ENCODE measurements around the gene ADTRP. TPM values are rescaled to one million over a fixed set of nuclear protein-coding genes. Genes with fewer than 3 reads are reported as not detected.

ADTRP gene
- total and polyA plus RNA-seq, 8 donors: 0.09 to 0.44 (median 0.24) TPM; not detected in 3

DNA sequence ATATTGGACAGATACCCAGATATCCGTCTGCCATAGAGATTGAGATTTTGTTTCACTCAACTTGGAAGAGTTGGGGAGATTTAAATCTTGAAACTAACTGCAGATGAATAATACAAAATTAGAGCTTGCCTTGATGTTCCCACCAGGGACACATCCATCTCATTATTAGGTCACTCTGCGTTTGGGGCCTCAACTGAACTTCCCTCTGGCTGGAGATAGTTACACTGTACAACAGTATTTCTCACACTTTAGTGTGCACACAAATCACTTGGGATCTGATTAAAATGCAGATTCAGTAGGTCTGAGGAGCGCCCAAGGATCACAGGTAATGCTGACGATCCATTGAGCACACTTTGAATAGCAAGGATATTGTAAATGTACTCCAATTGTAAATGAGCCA lies 35.0 kb upstream of the ADTRP start:
- TF ChIP-seq, protein P1, sequence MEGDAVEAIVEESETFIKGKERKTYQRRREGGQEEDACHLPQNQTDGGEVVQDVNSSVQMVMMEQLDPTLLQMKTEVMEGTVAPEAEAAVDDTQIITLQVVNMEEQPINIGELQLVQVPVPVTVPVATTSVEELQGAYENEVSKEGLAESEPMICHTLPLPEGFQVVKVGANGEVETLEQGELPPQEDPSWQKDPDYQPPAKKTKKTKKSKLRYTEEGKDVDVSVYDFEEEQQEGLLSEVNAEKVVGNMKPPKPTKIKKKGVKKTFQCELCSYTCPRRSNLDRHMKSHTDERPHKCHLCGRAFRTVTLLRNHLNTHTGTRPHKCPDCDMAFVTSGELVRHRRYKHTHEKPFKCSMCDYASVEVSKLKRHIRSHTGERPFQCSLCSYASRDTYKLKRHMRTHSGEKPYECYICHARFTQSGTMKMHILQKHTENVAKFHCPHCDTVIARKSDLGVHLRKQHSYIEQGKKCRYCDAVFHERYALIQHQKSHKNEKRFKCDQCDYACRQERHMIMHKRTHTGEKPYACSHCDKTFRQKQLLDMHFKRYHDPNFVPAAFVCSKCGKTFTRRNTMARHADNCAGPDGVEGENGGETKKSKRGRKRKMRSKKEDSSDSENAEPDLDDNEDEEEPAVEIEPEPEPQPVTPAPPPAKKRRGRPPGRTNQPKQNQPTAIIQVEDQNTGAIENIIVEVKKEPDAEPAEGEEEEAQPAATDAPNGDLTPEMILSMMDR (IDR thresholded peaks at IDR 0.05): no peak
- intact Hi-C loops (cut with DNase I): no loop called here
- no peak for FAIRE-seq

DNA sequence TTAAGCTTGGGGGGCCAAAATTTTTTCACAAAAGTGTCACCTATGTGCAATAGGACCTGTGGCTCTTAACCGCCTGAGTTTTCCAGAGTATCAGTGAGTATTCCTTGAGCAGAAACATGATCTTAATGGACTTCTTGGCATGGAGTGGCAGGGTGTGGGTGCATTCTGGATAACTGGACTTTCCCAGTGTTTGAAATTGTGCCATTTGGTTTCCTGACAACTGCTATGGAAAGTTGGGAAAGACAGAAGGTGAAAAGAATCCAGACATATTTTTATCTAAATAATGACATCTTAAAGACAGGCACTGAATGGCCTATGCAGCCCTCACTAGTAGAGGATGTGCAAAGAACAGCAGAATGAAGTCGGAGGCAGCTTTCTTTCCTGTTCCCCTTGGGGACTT lies 34.3 kb upstream of the ADTRP start:
- WGBS, 2 donors: 87 to 89% methylated on average over 2 of the region's 2 CpGs
- Histone ChIP-seq H3K4me1 (peaks cover 12 to 18% (median 13%) of the 10 kb centered on the region in 3 donors), H3K36me3 (no peaks in the 10 kb centered on the region), H3K27me3 (no peaks in the 10 kb centered on the region), H3K27ac (no peak overlapping the region), H3K4me3 (no peak overlapping the region), H3K9me3 (no peaks in the 10 kb centered on the region)
- intact Hi-C loops (cut with DNase I): no loop called here
- ATAC-seq (no peak), DNase-seq (no peak), FAIRE-seq (no peak)
- TF ChIP-seq, protein P1 (IDR thresholded peaks at IDR 0.05): no peak

More for the DNA sequence above, 35.0 kb upstream of the ADTRP start:
- DNase-seq: no peak
- Histone ChIP-seq H3K27me3 (no peaks in the 10 kb centered on the region), H3K4me1 (peaks cover 12 to 18% (median 13%) of the 10 kb centered on the region in 3 donors), H3K27ac (no peak overlapping the region), H3K4me3 (no peak overlapping the region), H3K9me3 (no peaks in the 10 kb centered on the region), H3K36me3 (no peaks in the 10 kb centered on the region)
- 83 to 84% methylated on average over 4 of the region's 4 CpGs for WGBS, 2 donors
- ATAC-seq: no peak

DNA sequence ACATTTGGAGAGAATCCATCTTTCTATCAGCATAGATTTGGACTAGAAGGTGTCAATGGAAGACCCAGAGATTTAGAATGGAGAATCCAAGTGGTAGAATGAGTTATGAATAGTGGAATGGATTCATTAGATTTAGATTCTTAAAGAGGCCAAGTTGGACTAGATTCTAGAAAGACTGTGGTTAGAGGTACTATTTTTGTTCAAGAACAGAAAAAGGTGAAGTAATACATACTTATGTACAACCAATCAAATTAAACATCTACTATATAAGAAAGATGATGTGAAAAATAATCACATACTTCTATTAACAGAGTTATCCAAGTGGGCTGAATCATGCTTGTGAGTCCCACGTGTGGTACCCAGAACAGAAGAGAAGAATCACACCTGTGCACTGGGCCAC lies 33.8 kb upstream of the ADTRP start:
- Histone ChIP-seq H3K9me3 (no peaks in the 10 kb centered on the region), H3K27ac (no peak overlapping the region), H3K4me3 (no peak overlapping the region), H3K4me1 (peaks cover 12 to 18% (median 13%) of the 10 kb centered on the region in 3 donors), H3K27me3 (no peaks in the 10 kb centered on the region), H3K36me3 (no peaks in the 10 kb centered on the region)
- DNase-seq (no peak), FAIRE-seq (no peak), ATAC-seq (no peak)
- TF ChIP-seq, protein P1 (IDR thresholded peaks at IDR 0.05): no peak
- WGBS, 2 donors: 71 to 83% methylated on average over 1 of the region's 1 CpG
- intact Hi-C loops (cut with DNase I): no loop called here

DNA sequence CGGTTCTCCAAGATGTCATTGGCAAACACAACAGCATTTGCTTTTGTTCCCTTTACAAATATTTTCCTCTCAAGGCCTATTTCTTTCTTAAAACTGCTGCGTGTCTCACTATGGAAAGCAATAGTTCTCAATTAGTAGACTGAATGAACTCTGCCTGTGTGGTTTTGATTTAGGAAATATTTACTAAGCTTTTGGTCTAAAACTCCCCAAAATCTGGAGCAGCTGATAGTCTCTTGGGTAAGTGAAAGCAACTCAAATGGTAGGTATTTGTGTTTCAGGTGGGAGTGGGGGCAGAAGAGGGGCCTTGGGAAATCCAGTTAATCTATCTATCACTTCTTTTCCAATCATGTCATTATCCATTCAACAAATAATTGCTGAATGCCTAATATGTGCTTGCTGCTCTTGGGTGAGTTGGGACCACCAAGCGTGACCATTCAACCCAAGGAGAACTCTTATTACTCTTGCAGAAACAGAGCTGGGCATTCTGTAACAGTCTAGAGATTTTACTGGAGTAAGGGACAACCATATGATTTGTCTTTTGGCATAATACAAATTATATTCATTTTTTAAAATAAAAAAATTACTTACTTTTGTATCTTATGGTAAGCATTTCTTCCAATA lies 33.2 kb upstream of the ADTRP start:
- Histone ChIP-seq H3K27ac (no peak overlapping the region), H3K27me3 (no peaks in the 10 kb centered on the region), H3K36me3 (no peaks in the 10 kb centered on the region), H3K9me3 (no peaks in the 10 kb centered on the region), H3K4me3 (no peak overlapping the region), H3K4me1 (peaks cover 12 to 18% (median 13%) of the 10 kb centered on the region in 3 donors)
- WGBS, 2 donors: 57 to 61% methylated on average over 3 of the region's 3 CpGs
- intact Hi-C loops (cut with DNase I): no loop called here
- TF ChIP-seq, protein P1 (IDR thresholded peaks at IDR 0.05): no peak
- DNase-seq: no peak
- no peak for FAIRE-seq
- ATAC-seq: no peak

DNA sequence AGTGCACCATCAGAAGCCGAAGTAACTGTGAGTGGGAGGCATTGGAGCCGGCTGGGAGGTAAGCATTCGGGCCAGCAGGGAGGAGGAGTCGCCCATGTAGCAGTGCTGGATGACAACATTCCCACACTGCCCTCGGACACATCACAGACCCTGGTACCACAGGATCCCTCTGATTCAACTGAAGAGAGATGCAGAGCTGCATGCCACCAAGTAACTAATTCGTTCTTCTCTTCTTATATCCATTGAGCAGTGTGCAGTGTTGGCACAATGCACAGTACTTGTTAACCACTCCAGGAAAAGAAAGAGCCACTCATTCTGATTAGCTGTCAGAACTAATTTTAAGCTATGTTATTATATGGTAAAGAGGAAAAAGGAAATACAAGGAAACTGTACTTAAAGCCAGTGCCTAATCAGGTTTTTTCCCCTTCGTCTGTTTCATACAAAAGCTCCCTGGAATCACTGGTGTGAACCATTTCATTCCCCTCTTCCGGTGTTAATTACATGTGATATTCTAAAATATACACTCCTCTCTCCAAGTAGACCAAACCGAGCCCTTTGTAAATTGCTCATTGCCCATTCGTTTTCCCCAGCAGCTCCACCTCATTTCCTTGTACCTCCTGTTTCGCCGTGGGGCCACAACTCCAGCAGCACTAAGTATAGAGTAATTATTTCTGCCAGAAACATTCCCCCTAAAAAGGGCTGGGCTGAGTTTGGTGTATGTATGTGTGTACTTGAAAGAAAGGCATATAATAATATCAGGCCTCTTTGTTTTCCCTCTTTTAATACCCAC lies 32.4 kb upstream of the ADTRP start:
- WGBS, 2 donors: 85 to 88% methylated on average over 12 of the region's 12 CpGs
- DNase-seq (no peak), ATAC-seq (no peak), FAIRE-seq (no peak)
- intact Hi-C loops (cut with DNase I): no loop called here
- peaks cover 12 to 18% (median 13%) of the 10 kb centered on the region in 3 donors for H3K4me1 ChIP-seq
- no peaks in the 10 kb centered on the region for H3K27me3 ChIP-seq
- H3K4me3 ChIP-seq: no peak overlapping the region
- no peak overlapping the region for H3K27ac ChIP-seq
- TF ChIP-seq, protein P1 (IDR thresholded peaks at IDR 0.05): no peak
- no peaks in the 10 kb centered on the region for H3K9me3 ChIP-seq
- no peaks in the 10 kb centered on the region for H3K36me3 ChIP-seq
